Fibroblast of skin of abdomen (primary cell): Measurements from ENCODE around the gene OBSCN. TPM values are rescaled to one million over a fixed set of nuclear protein-coding genes. Genes with fewer than 3 reads are reported as not detected.

ENCODE experiments used
- DNase-seq: peaks from one replicate; pipeline ENCODE4 v3.0.0-alpha.2; 2013
- polyA plus RNA-seq, 2 experiments: library from polyadenylated mRNA; unstranded; fragments of 120-200 nt; gene quantifications; one replicate each; pipeline ENCODE4 v1.2.1, GENCODE V29; 2013; ENCODE audit not compliant: insufficient read length in 2 of 2

OBSCN gene, protein sequence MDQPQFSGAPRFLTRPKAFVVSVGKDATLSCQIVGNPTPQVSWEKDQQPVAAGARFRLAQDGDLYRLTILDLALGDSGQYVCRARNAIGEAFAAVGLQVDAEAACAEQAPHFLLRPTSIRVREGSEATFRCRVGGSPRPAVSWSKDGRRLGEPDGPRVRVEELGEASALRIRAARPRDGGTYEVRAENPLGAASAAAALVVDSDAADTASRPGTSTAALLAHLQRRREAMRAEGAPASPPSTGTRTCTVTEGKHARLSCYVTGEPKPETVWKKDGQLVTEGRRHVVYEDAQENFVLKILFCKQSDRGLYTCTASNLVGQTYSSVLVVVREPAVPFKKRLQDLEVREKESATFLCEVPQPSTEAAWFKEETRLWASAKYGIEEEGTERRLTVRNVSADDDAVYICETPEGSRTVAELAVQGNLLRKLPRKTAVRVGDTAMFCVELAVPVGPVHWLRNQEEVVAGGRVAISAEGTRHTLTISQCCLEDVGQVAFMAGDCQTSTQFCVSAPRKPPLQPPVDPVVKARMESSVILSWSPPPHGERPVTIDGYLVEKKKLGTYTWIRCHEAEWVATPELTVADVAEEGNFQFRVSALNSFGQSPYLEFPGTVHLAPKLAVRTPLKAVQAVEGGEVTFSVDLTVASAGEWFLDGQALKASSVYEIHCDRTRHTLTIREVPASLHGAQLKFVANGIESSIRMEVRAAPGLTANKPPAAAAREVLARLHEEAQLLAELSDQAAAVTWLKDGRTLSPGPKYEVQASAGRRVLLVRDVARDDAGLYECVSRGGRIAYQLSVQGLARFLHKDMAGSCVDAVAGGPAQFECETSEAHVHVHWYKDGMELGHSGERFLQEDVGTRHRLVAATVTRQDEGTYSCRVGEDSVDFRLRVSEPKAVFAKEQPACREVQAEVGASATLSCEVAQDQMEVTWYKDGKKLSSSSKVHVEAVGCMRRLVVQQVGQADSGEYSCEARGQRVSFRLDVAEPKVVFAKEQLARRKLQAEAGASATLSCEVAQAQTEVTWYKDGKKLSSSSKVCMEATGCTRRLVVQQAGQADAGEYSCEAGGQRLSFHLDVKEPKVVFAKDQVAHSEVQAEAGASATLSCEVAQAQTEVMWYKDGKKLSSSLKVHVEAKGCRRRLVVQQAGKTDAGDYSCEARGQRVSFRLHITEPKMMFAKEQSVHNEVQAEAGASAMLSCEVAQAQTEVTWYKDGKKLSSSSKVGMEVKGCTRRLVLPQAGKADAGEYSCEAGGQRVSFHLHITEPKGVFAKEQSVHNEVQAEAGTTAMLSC (N-terminal part only)
- polyA plus RNA-seq (2013, experiment 1 of 2; ENCODE audit: insufficient read length): 7.3 TPM
- polyA plus RNA-seq (2013, experiment 2 of 2; ENCODE audit: insufficient read length): 6.3 TPM

DNA sequence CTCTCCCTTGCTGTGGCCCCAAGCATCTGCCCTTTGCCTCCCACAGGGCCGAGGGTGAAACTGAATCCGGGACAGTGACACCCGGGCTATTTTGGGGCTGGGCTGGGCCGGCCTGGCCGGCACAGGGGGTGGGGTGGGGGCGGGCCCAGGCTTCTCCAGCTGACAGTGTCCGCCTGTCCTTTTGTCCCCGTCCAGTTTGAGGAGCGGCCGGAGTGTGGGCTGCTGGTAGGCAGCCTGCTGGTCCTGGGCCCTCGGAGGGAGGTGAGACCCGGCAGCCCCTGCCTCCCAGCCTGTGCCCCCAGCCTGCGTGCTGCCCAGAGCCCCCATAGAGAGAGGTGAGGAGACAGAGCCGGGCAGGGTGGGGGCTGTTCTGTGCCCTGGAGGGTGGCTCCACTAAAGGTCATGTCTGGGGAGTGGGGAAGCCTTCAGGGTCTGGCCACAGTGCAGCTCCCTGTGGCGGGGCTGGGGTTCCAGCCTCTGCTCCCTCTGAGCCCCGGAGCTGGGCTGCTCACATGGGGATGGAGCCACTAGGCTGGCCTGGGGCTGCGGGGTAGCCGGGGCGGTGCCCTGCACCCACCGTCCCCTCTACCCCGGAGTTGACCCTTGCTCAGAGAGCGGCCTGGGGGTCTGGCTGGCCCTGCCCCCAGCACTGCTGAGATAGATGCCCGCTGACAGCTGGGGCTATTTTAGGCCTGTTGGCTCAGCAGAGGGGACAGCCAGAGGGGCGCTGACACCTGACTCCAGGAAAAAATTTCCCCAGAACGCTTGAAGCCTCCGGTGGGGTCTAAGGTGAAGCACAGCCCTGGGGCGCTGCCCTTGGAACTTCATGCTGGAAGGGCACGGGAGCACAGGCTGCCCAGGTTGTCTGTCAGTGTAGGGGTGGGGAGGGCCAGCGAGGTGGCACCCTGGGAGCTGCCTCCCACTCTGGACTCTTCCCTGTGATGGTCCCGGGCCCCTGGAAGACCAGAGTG is at the start of gene OBSCN:
Gene OBSCN (plus strand): TSS at position 194 of the 971 bp plus-strand sequence. CDS start 3,740 bp downstream, outside the sequence.
- no peak for DNase-seq

DNA sequence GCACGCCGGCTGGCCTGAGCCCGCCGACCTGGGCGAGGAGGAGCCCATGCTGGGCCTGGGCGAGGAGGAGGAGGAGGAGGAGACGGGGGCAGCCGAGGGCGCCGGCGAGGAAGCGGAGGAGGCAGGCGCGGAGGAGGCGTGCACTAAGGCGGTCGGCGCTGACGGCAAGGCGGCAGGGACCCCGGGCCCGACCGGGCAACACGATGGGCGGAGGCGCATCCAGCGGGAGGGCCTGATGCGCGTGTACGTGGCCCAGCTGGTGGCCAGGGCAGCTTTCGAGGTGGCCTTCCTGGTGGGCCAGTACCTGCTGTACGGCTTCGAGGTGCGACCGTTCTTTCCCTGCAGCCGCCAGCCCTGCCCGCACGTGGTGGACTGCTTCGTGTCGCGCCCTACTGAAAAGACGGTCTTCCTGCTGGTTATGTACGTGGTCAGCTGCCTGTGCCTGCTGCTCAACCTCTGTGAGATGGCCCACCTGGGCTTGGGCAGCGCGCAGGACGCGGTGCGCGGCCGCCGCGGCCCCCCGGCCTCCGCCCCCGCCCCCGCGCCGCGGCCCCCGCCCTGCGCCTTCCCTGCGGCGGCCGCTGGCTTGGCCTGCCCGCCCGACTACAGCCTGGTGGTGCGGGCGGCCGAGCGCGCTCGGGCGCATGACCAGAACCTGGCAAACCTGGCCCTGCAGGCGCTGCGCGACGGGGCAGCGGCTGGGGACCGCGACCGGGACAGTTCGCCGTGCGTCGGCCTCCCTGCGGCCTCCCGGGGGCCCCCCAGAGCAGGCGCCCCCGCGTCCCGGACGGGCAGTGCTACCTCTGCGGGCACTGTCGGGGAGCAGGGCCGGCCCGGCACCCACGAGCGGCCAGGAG is 49.5 kb upstream of the OBSCN start:
- DNase-seq: no peak

DNA sequence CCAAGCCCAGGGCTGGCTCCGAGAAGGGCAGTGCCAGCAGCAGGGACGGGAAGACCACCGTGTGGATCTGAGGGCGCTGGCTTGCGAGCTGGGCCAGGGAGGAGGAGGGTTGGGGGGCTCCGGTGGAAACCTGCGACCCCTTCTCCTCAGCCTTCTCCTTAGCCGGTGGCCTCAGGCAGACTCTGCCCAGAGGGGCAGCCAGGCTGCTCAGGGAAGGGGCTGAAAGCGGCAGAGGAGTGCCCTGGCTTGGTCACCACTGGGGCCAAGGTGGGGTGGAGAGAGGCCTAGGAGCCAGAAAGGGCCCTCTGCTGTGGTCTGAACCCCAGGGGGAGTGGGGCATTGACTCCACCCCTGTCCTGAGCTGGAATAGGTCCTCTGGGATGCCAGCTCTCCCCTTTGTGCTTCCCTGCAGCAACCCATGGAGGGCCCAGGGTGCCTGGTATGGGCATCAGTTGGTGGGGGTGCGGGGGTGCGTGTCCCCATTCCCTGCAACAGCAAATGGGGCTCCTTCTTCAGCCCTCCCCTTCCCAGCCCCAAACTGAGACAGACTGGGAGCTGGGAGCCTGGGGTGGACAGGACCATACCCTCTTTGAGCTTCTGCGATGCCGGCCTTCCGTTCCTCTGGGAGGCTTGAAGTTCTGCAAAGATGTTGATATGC is 48.7 kb upstream of the OBSCN start:
- DNase-seq: no peak

DNA sequence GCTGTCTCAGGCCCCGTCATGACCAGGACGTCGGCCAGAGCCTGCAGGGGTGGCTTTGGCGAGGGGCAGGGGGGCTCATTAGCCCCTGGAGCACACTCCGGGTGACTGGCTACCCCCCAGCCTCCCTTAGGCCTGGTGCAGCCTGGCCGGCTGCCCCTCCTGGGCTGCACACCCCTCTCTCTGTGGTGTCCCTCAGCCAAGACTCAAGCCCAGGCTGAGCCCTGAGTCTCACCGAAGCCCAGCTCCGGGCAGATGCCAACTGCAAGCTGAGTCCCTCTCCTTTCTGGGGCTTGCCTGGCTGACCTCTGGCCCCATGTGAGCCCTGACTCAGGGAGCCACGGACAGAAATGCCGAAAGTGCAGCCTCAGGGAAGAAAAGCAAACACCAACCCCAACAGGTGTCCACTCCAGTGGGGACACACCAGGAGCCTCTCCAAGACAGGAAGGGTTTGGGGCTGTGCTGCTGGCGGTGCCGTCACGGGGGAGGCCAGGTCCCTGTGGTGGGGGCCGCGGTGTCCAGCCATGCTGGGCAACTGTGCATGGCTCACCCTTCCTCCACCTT is 47.6 kb upstream of the OBSCN start:
- DNase-seq: no peak

DNA sequence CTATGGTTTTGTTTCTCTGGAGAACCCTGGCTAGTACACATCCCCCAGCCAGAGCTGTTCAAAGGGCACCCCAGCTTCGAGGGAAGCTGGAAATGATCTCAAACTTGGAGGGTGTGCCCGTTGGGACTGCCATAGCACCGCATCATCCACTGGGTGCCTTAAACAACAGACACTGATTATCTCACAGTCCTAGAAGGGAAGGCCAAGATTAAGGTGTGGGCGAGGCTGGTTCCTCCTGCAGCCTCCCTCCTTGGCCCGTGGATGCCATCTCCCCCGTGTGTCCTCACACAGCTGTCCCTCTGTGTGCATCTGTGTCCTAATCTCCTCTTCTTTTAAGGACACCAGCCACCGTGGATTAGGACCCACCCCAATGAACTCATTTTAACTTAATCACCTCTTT is 46.5 kb upstream of the OBSCN start:
- no peak for DNase-seq

DNA sequence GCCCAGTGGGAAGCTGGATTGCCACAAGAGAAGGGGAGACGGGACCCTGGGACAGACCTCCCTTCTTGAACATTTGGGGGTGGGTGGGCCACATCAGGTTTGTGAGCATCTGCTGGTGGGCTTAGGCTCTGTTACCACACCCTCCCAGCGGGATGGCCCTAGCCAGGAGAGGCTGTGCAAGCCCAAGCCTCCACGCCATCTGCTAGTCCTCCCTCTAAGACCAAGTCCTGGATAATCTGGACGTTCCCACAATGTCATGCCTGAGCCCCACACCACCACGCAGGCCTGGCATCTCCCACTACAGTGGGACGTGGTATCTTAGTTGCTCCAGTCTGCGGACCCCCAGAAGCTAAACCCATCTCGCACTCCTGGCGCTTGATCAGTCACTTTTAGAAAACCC is 46.0 kb upstream of the OBSCN start:
- DNase-seq: no peak

DNA sequence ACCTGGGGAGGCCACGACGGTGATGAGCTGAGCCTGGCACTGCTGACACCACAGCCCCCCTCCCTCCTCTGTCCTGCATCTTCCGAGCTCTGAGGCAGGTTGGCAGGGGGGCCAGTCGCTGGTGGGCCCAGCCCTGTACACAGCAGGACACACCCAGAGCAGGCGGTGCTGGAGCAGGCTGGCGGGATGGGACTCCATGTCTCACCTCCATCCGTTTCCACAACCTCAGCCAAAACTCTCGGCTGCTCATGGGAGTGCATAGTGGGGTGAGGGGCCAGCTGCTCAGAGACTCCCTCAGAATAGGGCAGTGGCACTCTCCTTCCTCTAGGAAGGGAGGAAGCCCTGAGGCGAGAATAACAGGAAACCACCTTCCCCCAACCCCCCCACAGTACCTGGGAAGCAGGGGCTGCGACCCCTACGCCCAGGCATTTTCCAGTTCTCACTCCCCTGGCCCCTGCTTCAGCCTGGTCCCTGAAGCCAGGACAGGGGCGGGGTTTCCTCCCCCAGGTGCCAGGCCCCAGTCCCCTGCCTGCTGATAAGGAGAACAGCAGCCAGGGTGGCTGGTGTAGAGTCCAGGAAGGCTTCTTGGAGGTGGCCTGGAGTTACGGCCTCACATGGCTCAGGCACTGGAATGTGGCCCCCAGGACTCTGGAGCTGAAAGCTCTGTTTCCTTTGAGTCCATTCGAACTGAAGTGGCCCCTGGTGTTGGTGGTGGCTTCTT is 45.4 kb upstream of the OBSCN start:
- peak; percentile 48 for DNase-seq

DNA sequence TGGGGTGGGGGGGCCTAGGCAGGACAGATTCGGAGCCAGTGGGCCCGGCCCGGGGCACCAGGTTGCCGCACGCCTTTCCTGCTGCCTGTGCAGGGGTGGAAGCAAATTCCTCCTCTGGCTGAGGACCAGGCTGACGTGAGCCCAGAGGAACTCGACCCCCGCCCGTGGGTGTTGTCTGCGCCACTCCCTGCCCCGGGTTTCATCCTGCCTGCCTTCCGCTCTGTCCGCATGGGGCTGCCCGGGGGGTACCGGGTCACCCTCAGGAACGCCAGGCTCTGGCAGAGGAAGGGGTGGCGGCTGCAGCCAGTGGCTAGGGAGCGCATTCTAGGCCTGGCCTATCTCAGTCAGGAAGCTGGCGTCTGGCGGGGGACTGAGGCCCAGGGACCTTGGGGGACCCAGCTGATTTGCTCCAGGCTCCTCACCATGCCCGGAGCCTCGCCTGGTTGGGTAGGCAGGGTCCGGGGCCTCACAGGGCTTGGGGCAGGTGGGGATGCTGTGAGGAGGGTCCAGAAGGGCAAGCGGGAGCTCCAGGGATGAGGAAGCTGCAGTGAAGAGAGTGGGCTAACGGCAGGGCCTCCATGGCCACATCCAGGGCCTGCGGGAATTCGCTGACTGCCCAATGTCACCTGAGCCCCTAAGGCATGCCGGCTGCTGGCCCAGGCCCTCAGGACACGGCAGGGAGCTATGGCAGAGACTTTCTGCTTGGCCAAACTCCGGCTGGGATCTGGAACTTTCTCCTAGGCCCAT is 44.7 kb upstream of the OBSCN start:
- DNase-seq: peak; percentile 50

DNA sequence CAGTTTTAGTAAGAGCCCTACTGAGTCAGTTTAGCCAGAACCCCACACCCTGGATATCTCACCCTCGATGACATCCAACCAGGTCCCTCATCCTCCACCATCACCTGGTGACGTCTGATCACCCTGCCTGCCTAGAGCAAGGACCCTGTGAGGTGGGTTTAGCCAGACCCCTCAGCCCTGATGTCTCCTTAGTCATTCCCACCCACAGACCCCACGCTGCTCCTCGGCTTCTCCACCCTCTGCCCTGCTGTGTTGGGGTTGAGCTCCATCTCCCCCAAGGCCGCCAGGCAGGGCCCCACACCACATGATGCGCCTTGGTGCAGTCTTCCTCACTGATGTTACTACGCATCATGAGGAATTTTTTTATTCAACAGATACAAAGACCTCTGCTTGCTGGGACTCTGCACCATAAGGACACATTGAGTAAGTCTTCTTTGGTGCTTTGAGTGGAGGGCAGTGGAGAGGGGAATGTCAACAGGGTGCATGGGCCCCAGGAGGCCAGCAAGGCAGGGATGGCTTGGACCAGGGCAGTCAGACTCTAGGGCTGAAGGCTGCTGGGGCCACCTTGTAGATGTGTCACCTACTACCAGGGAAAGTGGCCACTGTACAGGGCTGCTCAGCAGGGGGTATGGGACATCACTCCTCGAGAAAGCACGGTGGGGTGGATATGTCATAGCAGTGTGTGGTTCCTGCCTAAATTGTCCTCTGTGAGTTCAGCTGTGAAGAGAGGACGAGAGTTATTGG is 43.9 kb upstream of the OBSCN start:
- no peak for DNase-seq

DNA sequence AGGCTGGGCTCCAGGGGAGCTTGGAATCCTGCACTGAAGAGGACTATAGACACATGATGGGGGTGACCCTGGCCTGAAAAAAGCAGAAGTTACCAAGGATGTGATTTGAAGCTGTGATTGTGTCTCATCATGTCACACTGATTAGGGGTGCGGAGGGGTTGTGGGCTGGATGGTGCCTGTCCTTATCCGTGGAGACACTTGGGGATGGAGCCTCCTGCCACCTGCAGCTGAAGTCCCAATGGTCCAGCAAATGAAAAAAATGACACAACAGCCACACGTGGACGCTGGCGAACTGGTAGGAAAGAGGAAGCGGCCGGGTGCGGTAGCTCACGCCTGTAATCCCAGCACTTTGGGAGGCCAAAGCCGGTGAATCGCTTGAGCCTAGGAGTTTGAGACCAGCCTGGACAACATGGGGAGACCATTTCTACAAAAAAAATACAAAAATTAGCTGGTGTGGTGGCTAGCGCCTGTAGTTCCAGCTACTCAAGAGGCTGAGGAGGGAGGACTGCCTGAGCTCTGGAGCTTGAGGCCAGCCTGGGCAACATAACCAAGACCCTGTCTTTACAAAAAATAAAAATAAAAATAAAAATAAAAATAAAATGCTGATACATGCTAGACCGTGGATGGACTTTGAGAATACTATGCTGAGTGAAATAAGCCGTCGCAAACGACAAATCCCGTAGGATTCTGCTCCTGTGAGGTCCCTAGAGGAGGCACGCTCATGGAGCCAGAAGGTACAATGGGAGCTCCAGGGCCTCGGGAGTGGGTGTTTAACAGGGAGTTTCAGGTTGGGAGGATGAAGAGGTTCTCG is 43.1 kb upstream of the OBSCN start:
- no peak for DNase-seq

DNA sequence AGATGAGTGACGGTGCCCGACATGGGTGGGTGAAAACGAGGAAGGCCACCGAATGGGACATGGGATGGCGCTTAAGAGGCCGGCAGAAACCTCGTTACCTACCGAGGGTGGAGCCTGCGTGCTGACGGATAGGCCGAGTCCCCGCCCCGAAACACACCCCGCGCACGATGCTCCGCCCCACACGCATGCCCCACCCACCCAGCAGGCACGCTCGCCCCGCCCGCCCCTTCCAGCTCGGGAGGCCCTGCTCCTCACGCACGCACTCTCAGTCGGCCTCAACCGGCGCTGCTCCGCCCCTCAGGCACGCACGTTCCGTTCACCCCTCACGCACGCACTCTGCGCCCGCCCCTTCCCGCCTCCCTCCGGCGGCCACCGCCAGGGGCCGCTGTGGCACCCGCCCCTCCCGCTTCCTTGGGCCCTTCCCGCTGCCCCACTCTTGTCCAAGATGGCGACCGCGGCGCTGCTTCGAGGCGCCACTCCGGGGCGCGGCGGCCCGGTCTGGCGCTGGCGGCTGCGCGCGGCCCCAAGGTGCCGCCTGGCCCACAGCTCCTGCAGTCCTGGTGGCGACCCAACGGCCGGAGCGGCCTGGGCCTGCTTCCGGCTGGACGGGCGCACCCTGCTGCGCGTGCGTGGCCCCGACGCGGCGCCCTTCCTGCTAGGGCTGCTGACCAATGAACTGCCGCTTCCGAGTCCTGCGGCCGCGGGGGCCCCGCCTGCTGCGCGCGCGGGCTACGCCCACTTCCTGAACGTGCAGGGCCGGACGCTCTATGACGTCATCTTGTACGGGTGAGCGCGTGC is 42.3 kb upstream of the OBSCN start, which contains the start of gene IBA57:
Gene IBA57 (plus strand): TSS at position 433 of the 798 bp plus-strand sequence. CDS start 13 bp downstream, at position 446.
- peak; percentile 99 for DNase-seq

DNA sequence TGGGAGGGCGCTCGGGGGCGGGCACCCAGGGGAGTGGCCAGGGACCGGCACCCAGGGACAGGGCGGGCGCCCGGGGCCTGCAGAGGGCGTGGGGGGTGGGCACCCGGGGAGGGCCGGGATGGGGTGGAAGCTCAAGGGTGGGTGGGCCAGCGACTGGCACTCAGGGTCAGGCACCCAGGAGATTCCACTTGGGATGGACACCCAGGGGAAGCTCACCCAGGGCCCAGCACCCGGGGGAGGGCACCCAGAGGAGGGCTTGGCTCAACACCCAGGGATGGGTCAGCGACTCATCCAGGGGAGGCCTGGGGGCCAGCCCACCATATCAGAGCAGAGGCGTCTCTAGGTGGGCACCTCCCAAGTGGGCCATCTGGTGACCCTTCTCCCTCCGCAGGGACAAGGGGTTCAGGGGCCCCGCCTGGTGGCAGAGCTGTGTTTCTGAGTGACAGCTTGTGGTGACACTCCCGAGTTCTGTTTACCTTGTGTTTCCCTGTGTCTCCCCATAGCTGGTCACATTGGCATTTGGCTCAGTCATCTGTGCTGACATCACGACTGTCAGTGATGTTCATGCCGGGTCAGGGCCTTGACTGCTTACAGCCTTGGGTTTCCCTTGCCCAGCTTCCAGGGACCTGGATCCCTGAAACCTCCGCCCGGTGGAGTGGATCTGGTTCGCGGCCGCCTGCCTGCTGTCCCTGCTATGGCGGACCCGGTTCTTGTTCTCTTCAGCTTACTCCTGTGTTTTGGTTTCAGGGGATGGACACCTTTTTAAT is 41.5 kb upstream of the OBSCN start:
- peak; percentile 35 for DNase-seq

DNA sequence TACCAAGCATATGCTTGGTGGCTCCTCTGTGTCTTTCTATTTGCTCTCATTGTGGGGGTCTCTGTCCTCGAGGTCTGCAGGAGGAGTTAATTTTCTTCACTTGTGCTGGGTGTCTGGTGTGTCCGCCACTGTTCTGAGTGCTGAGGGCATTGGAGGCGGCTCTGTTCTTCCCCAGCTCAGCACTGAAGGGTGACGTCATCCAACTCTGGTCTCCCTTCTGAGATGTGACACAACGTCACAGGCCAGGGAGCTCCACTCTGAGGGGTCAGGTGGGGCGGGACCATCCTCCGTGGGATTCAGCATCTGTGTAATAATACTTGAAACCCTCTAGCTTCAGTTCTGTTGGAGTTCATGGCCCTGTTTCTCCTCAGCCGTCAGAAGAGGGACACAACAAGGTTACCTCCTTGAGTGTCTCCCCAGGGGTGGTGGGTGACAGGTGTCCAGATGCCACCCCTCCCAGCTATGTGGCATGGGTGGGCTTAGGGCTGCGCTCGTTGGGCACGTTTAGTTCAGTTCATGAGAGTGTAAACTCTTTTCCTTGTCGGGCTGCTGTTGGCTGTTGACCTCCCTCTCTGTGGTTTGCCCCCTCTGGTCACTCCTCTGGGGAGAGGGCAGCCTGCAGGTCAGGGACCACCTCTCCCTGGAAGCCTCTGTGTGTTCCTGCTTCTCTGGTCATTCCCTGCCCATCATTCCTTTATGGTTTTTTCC is 39.1 kb upstream of the OBSCN start:
- no peak for DNase-seq

DNA sequence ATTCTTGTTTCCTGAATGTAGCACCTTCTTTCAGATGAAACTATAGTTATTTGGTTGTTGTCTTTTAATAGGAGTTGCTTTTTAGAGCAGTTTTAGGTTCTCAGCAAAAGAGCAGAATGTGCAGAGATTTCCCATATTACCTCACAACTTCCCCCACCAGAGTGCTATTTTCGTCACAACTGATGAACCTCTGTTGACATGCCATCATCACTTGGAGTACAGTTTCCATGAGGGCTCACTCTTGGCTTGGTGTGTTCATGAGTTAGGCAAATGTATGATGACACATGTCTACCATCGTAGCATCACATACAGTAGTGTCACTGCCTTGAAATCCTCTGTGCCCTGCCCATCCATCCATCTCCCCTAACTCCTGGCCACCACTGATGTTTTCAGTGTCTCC is 38.5 kb upstream of the OBSCN start:
- DNase-seq: no peak
